ENCODE measurements around the gene HOTAIR. TPM values are rescaled to one million over a fixed set of nuclear protein-coding genes. Genes with fewer than 3 reads are reported as not detected.

Gene HOTAIR
- total RNA-seq, 1 experiment from 2014 or later: 5.5 TPM

DNA sequence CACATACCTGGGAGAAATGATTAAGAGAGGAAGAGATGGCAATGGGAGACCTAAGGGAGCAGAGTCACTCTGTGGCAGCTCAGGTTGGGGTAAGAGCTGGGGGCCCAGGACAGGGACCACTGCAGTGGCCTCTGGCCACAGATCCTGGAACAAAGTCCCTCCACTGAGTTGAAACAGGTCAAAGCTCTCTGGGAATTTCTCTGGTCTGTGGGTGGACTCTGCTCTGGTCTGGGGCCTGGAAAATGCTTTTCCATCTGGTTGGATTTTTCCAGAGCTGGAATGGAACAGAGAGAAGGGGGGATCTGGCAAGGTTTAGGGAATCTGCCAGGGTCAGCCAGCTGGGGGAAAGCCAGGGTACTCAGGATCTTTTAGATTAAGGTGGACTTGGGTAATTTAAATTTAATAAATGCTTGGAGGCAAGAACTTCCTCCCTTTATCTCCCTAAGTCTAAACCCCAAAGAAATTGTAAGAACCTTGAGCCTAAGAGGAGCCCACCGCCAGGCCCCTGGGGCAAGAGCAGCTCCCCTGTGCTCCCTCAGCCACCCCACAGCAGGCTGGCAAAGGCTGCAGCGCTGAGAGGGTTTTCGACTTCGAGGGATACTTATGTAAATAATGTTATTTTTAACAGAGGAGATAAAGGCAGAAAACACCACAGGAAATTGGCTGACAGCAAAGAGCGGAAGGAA is 13.9 kb upstream of the HOTAIR start:
- H3K4me3 ChIP-seq (ENCODE audit: low read depth, low read length, poor library complexity, severe bottlenecking): peak overlapping the region; percentile 47
- no peaks in the 10 kb centered on the region for H3K27me3 ChIP-seq (replicated peaks; ENCODE audit: insufficient read depth, low read depth, low read length, poor library complexity)
- ChIA-PET POLR2A (ENCODE audit: low non-redundant PET) (interaction anchor here (0.6 to 0.7 kb wide), 2 partner anchors 11 to 749 kb away, joined by 5 to 11 read pairs; no protein-coding TSS in a partner anchor), CTCF (interaction anchor here (0.6 to 1.0 kb wide), 3 partner anchors 203 to 528 kb away, joined by 3 to 7 read pairs (median 4); no protein-coding TSS in a partner anchor)
- intact Hi-C loops (cut with micrococcal nuclease; ENCODE audit: unreplicated experiment): loop anchor here (1.0 to 10.0 kb wide), 2 partner anchors 16 to 386 kb away; no protein-coding TSS in a partner anchor
- TF ChIP-seq, protein P1, sequence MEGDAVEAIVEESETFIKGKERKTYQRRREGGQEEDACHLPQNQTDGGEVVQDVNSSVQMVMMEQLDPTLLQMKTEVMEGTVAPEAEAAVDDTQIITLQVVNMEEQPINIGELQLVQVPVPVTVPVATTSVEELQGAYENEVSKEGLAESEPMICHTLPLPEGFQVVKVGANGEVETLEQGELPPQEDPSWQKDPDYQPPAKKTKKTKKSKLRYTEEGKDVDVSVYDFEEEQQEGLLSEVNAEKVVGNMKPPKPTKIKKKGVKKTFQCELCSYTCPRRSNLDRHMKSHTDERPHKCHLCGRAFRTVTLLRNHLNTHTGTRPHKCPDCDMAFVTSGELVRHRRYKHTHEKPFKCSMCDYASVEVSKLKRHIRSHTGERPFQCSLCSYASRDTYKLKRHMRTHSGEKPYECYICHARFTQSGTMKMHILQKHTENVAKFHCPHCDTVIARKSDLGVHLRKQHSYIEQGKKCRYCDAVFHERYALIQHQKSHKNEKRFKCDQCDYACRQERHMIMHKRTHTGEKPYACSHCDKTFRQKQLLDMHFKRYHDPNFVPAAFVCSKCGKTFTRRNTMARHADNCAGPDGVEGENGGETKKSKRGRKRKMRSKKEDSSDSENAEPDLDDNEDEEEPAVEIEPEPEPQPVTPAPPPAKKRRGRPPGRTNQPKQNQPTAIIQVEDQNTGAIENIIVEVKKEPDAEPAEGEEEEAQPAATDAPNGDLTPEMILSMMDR (conservative IDR thresholded peaks at IDR 0.05; ENCODE audit: low read depth, low read length): no peak
- TF ChIP-seq EZH2 (IDR thresholded peaks at IDR 0.05; ENCODE audit: borderline replicate concordance, low read depth, low read length, poor library complexity, severe bottlenecking): no peak
- peak overlapping the region; percentile 65 for H3K27ac ChIP-seq (ENCODE audit: low read depth, low read length, poor library complexity, severe bottlenecking)
- BruUV-seq (replicated peaks): no TSS peak
- H3K9me3 ChIP-seq (ENCODE audit: low read depth, low read length, poor library complexity, severe bottlenecking): no peaks in the 10 kb centered on the region
- peaks cover 74% of the 10 kb centered on the region for H3K4me1 ChIP-seq (ENCODE audit: insufficient read depth, low read length, poor library complexity, severe bottlenecking)
- DNase-seq (ENCODE audit: low spot score): no peak
- no peaks in the 10 kb centered on the region for H3K36me3 ChIP-seq (ENCODE audit: insufficient read depth, low read length, poor library complexity, severe bottlenecking)

DNA sequence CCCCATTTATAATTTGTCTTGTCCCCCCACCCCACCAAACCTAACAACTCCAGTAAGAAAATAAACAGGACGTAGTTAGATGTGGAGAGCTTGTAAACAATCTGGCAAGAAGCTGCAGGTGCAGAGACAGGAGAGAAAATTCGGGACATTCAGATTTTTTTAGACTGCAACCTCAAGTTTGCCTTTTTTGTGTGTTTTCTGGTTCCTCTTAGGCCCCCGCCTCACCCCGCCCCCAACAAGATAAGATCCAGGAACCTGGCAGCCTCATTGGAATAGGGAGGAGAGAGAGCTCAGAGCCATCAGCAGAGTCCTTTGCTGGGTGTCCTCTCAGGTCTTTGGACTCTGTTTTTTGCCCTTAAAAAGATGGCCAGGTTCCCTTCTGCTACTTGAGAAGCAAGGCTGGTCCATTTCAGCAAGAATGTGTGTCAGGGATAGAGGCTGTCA is 13.1 kb upstream of the HOTAIR start:
- H3K36me3 ChIP-seq (ENCODE audit: insufficient read depth, low read length, poor library complexity, severe bottlenecking): no peaks in the 10 kb centered on the region
- no TSS peak for BruUV-seq (replicated peaks)
- TF ChIP-seq, protein P1 (conservative IDR thresholded peaks at IDR 0.05; ENCODE audit: low read depth, low read length): no peak
- no peak for TF ChIP-seq EZH2 (IDR thresholded peaks at IDR 0.05; ENCODE audit: borderline replicate concordance, low read depth, low read length, poor library complexity, severe bottlenecking)
- H3K9me3 ChIP-seq (ENCODE audit: low read depth, low read length, poor library complexity, severe bottlenecking): no peaks in the 10 kb centered on the region
- H3K4me1 ChIP-seq (ENCODE audit: insufficient read depth, low read length, poor library complexity, severe bottlenecking): peaks cover 66% of the 10 kb centered on the region
- POLR2A ChIA-PET (ENCODE audit: low non-redundant PET): interaction anchor here (0.6 to 0.7 kb wide), 3 partner anchors 10 to 204 kb away, joined by 5 to 9 read pairs (median 5); no protein-coding TSS in a partner anchor
- no peak for DNase-seq (ENCODE audit: low spot score)
- intact Hi-C loops (cut with micrococcal nuclease; ENCODE audit: unreplicated experiment): loop anchor here (10.0 kb wide), 1 partner anchor 387 kb away; no protein-coding TSS in a partner anchor
- CTCF ChIA-PET: interaction anchor here (0.7 kb wide), 1 partner anchor 250 kb away, joined by 17 read pairs; no protein-coding TSS in a partner anchor
- H3K4me3 ChIP-seq (ENCODE audit: low read depth, low read length, poor library complexity, severe bottlenecking): peak overlapping the region; percentile 72
- no peaks in the 10 kb centered on the region for H3K27me3 ChIP-seq (replicated peaks; ENCODE audit: insufficient read depth, low read depth, low read length, poor library complexity)
- H3K27ac ChIP-seq (ENCODE audit: low read depth, low read length, poor library complexity, severe bottlenecking): peak overlapping the region; percentile 65

DNA sequence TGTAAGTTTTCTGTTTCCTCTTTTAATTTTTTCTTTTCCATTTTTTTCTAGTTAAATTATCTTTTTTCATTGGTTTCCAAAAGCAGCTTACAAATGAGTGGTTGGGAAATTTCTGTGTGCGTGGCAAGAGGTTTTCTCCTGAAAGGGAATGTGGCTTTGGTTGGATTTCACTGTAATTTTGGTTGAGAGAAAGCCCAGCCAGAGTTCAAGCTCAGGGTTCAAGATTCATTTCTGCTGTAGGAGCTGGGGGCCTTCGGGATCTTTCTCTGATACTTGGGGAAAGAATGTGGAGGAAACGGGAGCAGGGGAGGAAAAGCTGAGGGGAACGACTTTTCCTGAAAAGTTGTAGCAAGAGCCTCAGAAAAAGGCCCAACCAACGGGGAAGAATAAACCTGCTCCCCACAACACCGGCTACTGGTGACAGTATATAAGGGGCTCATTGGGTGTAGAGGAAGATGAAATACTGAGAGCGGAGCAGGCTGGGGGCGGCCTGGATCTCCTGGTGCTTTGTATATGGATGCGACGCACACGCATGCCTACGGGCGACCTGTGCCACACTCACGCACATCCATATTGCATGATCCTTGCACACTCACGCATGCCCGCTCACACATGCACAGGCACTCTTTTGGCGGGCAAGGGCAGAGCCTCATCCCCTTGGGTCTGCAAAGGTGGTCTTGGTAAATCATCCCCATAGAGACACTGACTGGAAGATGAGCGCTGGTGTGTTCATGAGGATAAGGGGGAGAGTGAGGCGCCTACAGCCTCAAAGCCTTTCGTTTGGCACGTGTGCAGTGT is 12.1 kb upstream of the HOTAIR start:
- Histone ChIP-seq H3K27me3 (replicated peaks; ENCODE audit: insufficient read depth, low read depth, low read length, poor library complexity) (no peaks in the 10 kb centered on the region), H3K27ac (ENCODE audit: low read depth, low read length, poor library complexity, severe bottlenecking) (peak overlapping the region; percentile 81), H3K9me3 (ENCODE audit: low read depth, low read length, poor library complexity, severe bottlenecking) (no peaks in the 10 kb centered on the region), H3K4me1 (ENCODE audit: insufficient read depth, low read length, poor library complexity, severe bottlenecking) (peaks cover 56% of the 10 kb centered on the region), H3K4me3 (ENCODE audit: low read depth, low read length, poor library complexity, severe bottlenecking) (peak overlapping the region; percentile 72), H3K36me3 (ENCODE audit: insufficient read depth, low read length, poor library complexity, severe bottlenecking) (no peaks in the 10 kb centered on the region)
- no peak for TF ChIP-seq EZH2 (IDR thresholded peaks at IDR 0.05; ENCODE audit: borderline replicate concordance, low read depth, low read length, poor library complexity, severe bottlenecking)
- TF ChIP-seq, protein P1 (conservative IDR thresholded peaks at IDR 0.05; ENCODE audit: low read depth, low read length): no peak
- CTCF ChIA-PET: interaction anchor here (0.7 to 3.4 kb wide), 2 partner anchors 205 to 214 kb away, joined by 8 to 32 read pairs; no protein-coding TSS in a partner anchor
- intact Hi-C loops (cut with micrococcal nuclease; ENCODE audit: unreplicated experiment): loop anchor here (10.0 kb wide), 1 partner anchor 388 kb away; no protein-coding TSS in a partner anchor
- DNase-seq (ENCODE audit: low spot score): no peak
- BruUV-seq (replicated peaks): TSS peak; percentile 34
- POLR2A ChIA-PET (ENCODE audit: low non-redundant PET): no interaction called here
